GM19099 (cell line): ENCODE results near the gene GALNT16.
A peak's percentile ranks its signal among the peaks of the same experiment; 100 is the strongest.

Source experiments
- POLR2A ChIP-seq: IDR thresholded peaks from 3 replicates; pipeline ENCODE4 v1.6.1; 2011; ENCODE audit warnings: low read depth; ENCODE audit not compliant: insufficient read length; ENCODE audit errors: extremely low read depth

The GALNT16 gene

DNA sequence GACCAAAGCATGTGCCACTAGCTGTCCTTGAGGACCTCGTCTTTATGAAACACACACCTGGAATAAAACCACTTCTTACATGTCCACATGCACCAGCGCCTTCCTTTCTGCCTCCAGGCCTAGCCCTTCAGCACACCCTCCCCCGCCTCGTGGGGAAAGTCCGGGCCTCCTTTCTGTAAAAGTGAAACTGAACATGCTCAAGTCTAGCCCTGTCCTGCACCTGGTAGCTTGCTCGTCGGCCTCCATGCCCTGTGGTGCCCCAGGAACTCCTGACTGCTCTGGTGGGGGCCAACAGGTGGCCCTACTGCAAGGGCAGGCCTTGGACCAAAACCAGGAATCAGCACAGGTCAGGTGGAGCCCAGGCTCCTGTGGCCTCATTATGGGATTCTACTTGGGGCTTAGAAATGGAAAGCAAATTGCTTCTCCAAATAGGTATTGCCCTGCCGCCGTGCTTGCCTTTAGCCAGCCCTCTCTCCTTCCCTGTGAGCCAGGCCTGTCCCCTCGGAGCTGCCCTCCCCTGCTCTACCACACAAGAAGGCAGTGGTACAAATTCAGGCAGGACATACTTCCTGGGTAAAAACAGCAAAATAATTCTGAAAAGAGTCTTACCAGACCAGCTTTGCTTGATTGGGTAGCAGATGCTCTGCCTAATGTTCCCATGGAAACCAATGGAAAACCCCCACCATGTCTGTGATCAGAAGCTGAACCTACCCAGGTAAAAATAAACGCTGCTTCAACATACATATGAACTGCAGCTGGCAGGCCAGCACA, 94.6 kb downstream of the GALNT16 start:
- peak; percentile 55 for TF ChIP-seq POLR2A

DNA sequence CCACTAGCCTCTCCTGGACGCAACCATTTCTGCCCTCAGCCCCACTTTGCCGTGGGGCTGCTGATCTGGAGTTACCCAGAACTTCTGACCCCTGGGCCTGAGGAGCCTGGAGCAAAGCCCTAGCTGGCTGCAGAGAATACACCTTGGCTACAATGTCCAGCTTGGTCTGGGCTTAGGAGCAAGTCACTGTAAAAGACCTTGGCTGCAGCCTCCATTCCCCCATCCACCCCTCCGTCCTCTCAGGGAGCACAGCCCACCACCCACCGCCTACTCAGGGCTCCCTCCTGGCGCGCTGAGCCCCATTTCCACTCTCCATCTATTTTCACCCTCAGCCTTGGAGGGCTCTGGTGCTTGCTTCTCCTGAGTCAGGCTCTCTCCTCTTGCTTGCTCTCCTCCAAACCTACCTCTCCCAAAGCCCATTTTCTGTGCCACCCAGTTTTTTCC, 95.2 kb downstream of the GALNT16 start:
- TF ChIP-seq POLR2A, result peak; percentile 8

DNA sequence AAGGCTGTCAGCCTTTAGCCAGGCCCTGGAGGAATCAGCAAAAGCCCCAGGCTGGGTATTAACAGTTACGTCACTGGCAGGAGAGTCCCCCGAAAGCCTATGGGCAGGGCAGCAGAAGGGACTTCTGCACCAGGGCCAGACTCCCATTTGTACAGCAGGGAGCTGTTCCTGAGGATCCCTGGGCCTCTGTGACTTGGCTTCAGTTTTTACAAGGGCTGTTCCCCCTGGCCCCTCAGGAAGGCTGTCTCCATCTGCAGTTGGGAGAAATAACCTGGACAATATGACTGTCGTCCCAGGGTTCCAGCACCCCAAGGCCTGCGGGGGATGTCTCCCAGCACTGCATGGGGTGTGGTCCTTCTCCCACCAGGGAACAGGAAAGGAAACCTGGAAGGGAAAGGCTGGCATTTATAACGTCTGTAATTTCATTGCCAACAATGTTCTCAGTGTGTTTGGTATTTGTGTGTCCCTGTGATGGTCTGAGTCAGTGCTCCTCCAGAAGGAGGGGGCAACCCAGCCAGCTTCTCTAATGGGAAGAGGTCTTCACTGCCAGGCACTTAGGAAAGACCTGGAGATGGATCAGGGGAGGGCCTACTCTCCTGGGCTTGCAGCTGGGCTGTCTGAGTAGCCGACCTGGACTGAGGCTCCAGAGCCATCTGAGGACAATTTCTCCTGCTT, 95.8 kb downstream of the GALNT16 start:
- TF ChIP-seq POLR2A, result no peak

DNA sequence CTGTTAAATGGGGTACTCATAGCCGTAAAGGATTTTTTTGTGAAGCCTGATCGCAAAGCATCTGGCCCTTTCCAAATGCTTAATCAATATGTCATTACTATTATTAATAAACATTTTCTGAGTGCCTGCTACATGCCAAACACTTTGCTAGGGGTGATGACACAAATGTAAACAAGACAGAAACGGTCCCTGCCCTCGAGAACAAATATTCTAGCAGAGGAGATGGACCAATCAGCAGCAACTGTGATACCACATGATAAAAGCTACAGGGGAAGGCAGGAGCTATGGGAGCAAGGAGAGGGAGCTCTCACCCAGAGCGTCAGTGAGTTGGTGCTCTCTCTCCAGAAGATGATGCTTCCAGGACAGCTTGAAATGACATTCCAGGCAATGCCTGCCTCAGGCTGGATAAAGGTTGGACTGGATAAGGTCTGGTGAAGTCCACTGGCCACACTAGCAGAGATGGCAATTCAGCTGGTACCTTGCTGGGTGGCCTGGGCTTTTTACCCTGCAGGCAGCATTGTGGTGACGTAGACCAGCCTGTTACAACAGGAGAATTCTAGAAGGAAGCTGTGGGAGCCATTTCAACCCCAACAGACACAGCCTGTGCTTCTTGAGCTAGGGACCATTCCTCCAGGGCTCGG, 97.1 kb downstream of the GALNT16 start:
- TF ChIP-seq POLR2A, result no peak

DNA sequence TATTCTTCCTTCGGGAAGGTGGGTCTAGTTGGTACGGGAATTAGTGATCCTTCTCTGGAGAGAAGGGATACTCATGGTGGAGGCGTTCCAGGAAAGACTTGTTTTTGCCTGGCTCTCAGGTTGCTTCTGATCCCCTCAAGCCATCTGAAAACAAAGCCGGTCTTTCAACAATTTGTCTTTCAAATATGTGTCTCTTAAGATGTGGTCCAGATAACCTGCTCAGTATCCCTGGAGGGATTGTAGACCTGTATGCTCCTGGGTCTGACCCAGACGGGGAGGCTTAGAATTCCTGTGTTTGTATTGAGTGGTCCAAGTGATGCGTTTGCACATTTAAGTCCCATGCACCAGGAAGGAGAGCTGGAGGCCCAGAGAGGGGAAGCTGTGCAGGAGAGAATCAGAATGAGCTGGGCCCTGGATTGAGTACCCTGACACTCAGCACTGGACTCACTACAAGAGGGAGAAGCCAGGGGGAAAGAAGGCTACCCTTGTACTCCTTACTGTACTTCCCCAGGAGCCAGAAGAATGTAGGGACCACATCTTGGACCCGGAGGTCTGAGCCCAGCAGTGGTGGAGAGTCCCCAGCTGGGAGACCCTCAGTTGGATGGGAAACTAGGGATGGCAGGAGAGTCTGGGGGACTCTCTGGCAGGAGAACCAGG, 97.7 kb downstream of the GALNT16 start:
- no peak for TF ChIP-seq POLR2A

DNA sequence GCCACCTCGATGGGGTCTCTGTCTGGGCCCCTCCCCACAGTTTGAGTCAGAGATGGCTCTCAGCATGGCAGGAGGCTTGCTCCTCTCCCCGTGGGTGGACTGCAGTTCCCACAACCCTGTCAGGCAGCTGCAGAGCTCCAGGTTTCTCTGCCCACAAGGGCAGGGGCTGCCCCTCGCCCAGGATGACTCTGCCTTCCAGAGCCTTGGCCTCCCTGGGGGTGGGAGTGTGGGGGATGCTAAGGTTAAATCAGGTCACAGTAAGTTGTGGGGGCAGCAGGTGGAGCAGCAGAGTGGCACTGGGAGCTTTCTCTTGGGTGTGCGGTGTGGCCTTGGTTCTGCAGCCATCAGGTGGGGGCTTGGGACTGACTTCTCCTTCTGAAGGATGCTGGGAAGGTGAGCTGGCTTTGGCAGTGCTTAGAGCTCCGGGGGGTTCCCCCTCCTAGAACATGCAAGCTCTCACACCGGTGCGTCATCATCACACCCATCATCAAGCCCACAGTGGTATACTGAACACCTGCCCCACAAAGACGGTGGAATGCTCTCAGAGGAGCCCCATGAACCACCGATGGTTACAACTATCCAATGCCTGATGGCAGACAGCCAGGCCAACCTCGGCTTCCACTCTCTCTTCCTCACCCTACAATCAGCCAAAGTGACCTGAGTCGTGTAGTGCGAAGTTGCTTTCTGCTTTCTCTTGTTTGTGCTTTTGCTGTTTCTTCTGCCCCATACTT, 98.4 kb downstream of the GALNT16 start:
- no peak for TF ChIP-seq POLR2A

DNA sequence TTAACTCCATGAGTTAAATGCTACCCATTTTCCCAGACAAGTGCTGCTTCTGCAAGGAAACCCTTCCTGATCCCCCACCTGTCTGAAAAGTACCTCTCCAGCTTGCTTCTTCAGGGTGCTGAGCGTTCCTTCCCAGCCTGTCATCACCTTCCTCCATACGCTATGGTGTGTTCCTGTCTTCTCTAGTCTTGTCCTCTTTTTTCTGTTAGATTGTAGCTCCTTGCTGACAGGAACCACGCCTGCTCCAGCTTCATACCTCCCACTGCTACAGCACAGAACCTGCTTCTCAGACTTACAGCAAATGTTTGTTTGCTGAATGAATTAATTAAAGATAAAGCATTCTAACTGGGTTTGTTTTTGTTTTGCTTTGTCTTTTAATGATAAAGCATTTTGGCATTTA, 99.0 kb downstream of the GALNT16 start:
- no peak for TF ChIP-seq POLR2A

DNA sequence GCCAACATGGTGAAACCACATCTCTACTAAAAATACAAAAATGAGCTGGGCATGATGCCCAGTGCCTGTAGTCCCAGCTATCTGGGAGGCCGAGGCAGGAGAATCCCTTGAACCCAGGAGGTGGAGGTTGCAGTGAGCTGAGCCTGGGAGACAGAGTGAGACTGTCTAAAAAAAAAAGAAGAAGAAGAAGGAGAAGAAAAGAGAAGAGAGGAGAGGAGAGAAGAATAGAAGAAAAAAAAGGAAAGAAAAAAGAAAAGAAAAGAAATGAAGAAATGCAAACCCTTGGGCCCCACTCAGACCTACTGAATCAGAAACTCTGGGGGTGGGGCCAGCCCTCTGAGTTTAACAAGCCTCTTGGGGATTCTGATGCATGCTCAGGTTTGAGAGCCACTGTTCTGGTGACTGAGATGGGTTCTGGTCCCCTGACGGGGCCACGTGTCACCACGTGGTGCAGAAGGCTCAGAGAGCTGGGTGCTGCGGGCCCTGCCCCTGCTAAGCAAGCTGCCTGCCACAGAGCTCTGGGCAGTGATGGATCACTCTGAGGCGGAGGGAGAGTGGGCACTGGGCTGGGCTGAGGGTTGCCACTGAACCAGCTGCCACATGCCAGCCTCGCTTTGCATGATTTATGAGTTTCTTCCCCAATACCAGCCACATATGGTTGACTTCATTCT, 100.6 kb downstream of the GALNT16 start:
- TF ChIP-seq POLR2A, result no peak

DNA sequence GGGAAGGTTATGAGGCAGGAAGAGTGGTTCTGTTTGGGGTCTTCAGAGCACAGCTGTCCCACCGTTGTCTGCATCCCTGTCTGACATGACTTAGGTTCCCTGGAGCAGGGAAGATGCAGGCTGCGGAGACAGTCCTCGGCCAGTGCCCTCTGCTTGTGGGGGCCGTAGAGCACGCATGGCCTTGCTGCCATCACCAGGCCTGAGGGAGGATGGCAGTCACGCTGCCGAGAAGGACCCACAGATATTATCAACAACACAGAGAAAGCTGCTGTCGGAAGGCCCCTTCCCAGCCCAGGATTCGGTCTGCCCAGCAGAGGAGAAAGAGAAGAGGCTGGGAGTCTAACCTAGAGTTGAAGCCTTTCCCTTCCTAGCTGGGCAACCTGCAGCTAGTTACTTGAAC, 103.1 kb downstream of the GALNT16 start:
- no peak for TF ChIP-seq POLR2A

DNA sequence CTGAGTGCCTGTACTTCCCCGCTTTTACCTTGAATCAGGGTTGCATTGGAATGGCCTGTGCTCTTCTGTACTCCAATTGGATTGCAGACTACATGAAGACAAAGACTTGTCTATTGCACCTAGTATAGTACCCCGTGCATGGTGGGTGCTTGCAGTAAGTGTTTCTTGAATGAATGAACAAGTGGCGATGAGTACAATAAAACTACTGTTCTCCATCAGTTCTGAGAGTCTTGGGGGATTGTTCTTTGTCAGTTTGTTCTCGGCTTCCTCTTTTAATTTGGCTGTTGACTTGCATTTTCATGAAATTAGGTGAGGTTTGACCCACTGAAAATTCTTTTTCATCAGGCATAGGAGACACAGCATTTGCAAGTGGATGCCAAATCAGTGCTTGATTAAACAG, 104.0 kb downstream of the GALNT16 start:
- no peak for TF ChIP-seq POLR2A

DNA sequence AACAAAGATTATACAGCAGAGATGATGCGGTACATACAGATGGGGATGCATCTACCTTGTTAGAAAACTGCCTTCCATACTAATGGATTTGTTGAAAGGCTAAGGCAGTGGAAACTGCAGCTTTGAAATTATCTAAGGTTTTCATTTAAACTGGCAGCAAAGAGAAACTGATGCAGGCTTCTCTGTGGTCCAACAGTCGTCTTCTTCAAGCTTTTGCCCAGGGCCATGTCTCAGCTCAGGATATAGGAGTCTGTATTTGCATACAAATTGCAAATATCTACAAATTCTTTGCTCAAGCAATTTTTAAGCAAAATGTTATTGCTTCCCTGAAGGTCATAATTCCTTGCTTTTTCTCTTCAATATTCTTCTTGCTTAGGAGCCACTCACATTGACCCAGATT, 104.4 kb downstream of the GALNT16 start:
- TF ChIP-seq POLR2A, result no peak

DNA sequence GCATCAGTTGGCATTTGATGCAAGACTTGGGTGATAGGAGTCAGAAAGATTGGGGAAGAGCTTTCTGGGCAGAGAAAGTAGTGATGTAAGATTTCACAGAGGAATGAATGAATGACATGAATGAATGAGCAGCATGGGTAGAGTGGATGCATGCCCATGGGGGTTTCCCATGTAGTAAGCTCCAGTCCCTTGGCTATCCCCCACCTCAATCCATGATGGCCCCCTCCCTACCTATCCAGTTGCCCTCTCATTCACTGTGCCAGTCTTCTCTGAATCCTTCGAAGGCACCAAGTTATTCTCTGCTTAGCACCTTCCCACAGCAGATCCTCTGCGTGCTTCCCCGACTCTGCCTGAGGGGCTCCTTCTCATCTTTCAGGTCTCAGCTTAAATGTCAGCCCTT, 106.1 kb downstream of the GALNT16 start:
- no peak for TF ChIP-seq POLR2A

DNA sequence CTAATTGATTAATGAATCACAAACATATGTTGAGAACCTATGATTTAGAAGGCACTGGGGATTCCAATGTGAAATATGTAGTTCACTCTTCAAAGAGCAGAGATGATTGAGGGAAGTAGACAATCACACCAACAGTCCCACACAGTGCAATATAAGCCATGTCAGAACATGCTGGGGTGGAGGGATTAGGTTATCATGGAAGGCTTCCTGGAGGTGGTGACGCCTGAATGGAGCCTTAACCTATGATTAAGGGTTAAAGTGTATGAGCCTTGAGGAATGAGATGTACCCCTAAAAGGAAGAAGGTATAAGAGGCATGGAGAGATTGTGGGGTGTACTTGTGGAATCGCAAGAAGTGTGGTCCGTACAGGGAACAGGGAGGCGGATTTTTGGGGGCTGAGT, 106.8 kb downstream of the GALNT16 start:
- TF ChIP-seq POLR2A, result no peak

DNA sequence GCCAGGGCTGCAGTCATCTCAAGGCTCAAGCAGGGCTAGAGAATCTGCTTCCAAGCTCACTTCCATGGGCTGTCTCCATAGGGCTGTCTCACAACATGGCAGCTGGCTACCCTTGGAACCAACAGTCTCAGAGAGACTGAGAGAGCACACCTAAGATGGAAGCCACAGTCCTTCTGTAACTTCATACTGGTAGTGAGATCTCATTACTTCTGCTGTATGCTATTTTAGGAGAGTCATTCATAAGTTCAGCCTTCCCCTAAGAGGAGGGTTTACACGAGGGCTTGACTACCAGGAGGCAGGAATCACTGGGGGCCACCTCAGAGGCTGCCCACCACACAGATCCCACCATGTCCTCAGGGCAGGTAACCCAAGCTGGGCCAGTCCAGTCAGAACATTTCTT, 108.4 kb downstream of the GALNT16 start:
- TF ChIP-seq POLR2A, result no peak
